ENCODE results near the gene SNAPC2.

SNAPC2 gene

GRCh38 chr19:7912697-7913564 is 7.2 kb upstream of the SNAPC2 start:
- H4K8ac ChIP-seq (ENCODE audit: low read length) = no peak overlapping the region

GRCh38 chr19:7913652-7914051 is 6.5 kb upstream of the SNAPC2 start:
- no peak overlapping the region for H2AK5ac ChIP-seq (ENCODE audit: low read length, severe bottlenecking)
- no peak overlapping the region for H4K91ac ChIP-seq (ENCODE audit: low read length)
- DNase-seq = no peak
- peaks cover 21 to 28% of the 10 kb centered on the region in 2 experiments for H3K27me3 ChIP-seq (ENCODE audit: control insufficient read depth in 1 of 2, insufficient read depth in 1 of 2, low read length in 2 of 2)
- H4K8ac ChIP-seq (ENCODE audit: low read length) = no peak overlapping the region
- no peak overlapping the region for H2BK5ac ChIP-seq (ENCODE audit: low read depth, low read length, poor library complexity, severe bottlenecking)
- peak overlapping the region in 1 of 2 experiments; percentile 3 for H3K4me3 ChIP-seq (ENCODE audit: insufficient read depth in 1 of 2, low read depth in 1 of 2, low read length in 2 of 2)
- peaks cover 25% of the 10 kb centered on the region for H3K79me1 ChIP-seq (replicated peaks; ENCODE audit: low read length, poor library complexity, severe bottlenecking)
- H2AFZ ChIP-seq (ENCODE audit: low read depth, low read length) = no peak overlapping the region
- no peak overlapping the region for H3K27ac ChIP-seq (ENCODE audit: low read length, poor library complexity, severe bottlenecking)
- H3K23ac ChIP-seq (ENCODE audit: low read length in 2 of 2) = no peak overlapping the region
- H3K9ac ChIP-seq (ENCODE audit: low read length) = no peak overlapping the region
- H3K9me3 ChIP-seq (ENCODE audit: control insufficient read depth, low read length) = no peaks in the 10 kb centered on the region
- no peak overlapping the region for H2BK15ac ChIP-seq (ENCODE audit: low read depth, poor library complexity, severe bottlenecking)
- no peak overlapping the region for H3K4ac ChIP-seq (ENCODE audit: low read depth in 1 of 2, low read length in 2 of 2)
- 93% methylated on average over 9 of the region's 10 CpGs for WGBS
- peaks cover 30% of the 10 kb centered on the region for H3K4me1 ChIP-seq (ENCODE audit: control insufficient read depth, insufficient read depth, low read depth, low read length)
- H3K18ac ChIP-seq (ENCODE audit: low read depth in 1 of 2, low read length in 2 of 2) = no peak overlapping the region
- H3K4me2 ChIP-seq (ENCODE audit: low read length, poor library complexity, severe bottlenecking) = no peak overlapping the region
- H2BK12ac ChIP-seq (ENCODE audit: low read length in 2 of 2) = no peak overlapping the region
- H3K36me3 ChIP-seq (ENCODE audit: control insufficient read depth in 1 of 2, insufficient read depth in 2 of 2, low read depth in 1 of 2, low read length in 2 of 2) = peaks cover 31 to 62% of the 10 kb centered on the region in 2 experiments
- no peak overlapping the region for H3K14ac ChIP-seq (ENCODE audit: low read length in 2 of 2)
- H2BK120ac ChIP-seq (ENCODE audit: low read depth, low read length) = no peak overlapping the region

More at GRCh38 chr19:7912697-7913564, 7.2 kb upstream of the SNAPC2 start:
- H3K4me1 ChIP-seq (ENCODE audit: control insufficient read depth, insufficient read depth, low read depth, low read length) = peaks cover 33% of the 10 kb centered on the region
- H3K18ac ChIP-seq (ENCODE audit: low read depth in 1 of 2, low read length in 2 of 2) = no peak overlapping the region
- H2BK12ac ChIP-seq (ENCODE audit: low read length in 2 of 2) = no peak overlapping the region
- H3K4me2 ChIP-seq (ENCODE audit: low read length, poor library complexity, severe bottlenecking) = no peak overlapping the region
- no peak overlapping the region for H2BK120ac ChIP-seq (ENCODE audit: low read depth, low read length)
- H3K9ac ChIP-seq (ENCODE audit: low read length) = no peak overlapping the region
- H3K36me3 ChIP-seq (ENCODE audit: control insufficient read depth in 1 of 2, insufficient read depth in 2 of 2, low read depth in 1 of 2, low read length in 2 of 2) = peaks cover 31 to 68% of the 10 kb centered on the region in 2 experiments
- H3K79me1 ChIP-seq (replicated peaks; ENCODE audit: low read length, poor library complexity, severe bottlenecking) = peaks cover 26% of the 10 kb centered on the region
- no peak overlapping the region for H2AK5ac ChIP-seq (ENCODE audit: low read length, severe bottlenecking)
- H3K14ac ChIP-seq (ENCODE audit: low read length in 2 of 2) = no peak overlapping the region
- H3K9me3 ChIP-seq (ENCODE audit: control insufficient read depth, low read length) = no peaks in the 10 kb centered on the region
- H3K4me3 ChIP-seq (ENCODE audit: insufficient read depth in 1 of 2, low read depth in 1 of 2, low read length in 2 of 2) = peak overlapping the region in 1 of 2 experiments; percentile 3
- no peak overlapping the region for H3K23ac ChIP-seq (ENCODE audit: low read length in 2 of 2)
- no peak overlapping the region for H3K4ac ChIP-seq (ENCODE audit: low read depth in 1 of 2, low read length in 2 of 2)
- H3K27ac ChIP-seq (ENCODE audit: low read length, poor library complexity, severe bottlenecking) = no peak overlapping the region
- peaks cover 21 to 23% of the 10 kb centered on the region in 2 experiments for H3K27me3 ChIP-seq (ENCODE audit: control insufficient read depth in 1 of 2, insufficient read depth in 1 of 2, low read length in 2 of 2)
- DNase-seq = no peak
- H2AFZ ChIP-seq (ENCODE audit: low read depth, low read length) = no peak overlapping the region
- no peak overlapping the region for H4K91ac ChIP-seq (ENCODE audit: low read length)
- no peak overlapping the region for H2BK15ac ChIP-seq (ENCODE audit: low read depth, poor library complexity, severe bottlenecking)
- no peak overlapping the region for H2BK5ac ChIP-seq (ENCODE audit: low read depth, low read length, poor library complexity, severe bottlenecking)
- WGBS = 95% methylated on average over 30 of the region's 39 CpGs

- Histone ChIP-seq H2BK5ac (ENCODE audit: low read depth, low read length, poor library complexity, severe bottlenecking) (no peak overlapping the region), H4K8ac (ENCODE audit: low read length) (no peak overlapping the region), H3K36me3 (ENCODE audit: control insufficient read depth in 1 of 2, insufficient read depth in 2 of 2, low read depth in 1 of 2, low read length in 2 of 2) (peaks cover 31 to 57% of the 10 kb centered on the region in 2 experiments), H2BK12ac (ENCODE audit: low read length in 2 of 2) (no peak overlapping the region), H3K4me2 (ENCODE audit: low read length, poor library complexity, severe bottlenecking) (no peak overlapping the region), H3K4ac (ENCODE audit: low read depth in 1 of 2, low read length in 2 of 2) (no peak overlapping the region), H3K4me3 (ENCODE audit: insufficient read depth in 1 of 2, low read depth in 1 of 2, low read length in 2 of 2) (no peak overlapping the region), H3K79me1 (replicated peaks; ENCODE audit: low read length, poor library complexity, severe bottlenecking) (peaks cover 22% of the 10 kb centered on the region), H3K9ac (ENCODE audit: low read length) (no peak overlapping the region), H2AFZ (ENCODE audit: low read depth, low read length) (no peak overlapping the region), H3K23ac (ENCODE audit: low read length in 2 of 2) (no peak overlapping the region), H3K18ac (ENCODE audit: low read depth in 1 of 2, low read length in 2 of 2) (no peak overlapping the region), H3K27ac (ENCODE audit: low read length, poor library complexity, severe bottlenecking) (no peak overlapping the region), H3K27me3 (ENCODE audit: control insufficient read depth in 1 of 2, insufficient read depth in 1 of 2, low read length in 2 of 2) (peaks cover 21 to 31% of the 10 kb centered on the region in 2 experiments), H3K4me1 (ENCODE audit: control insufficient read depth, insufficient read depth, low read depth, low read length) (peaks cover 26% of the 10 kb centered on the region), H2BK15ac (ENCODE audit: low read depth, poor library complexity, severe bottlenecking) (no peak overlapping the region), H3K14ac (ENCODE audit: low read length in 2 of 2) (no peak overlapping the region), H3K9me3 (ENCODE audit: control insufficient read depth, low read length) (no peaks in the 10 kb centered on the region), H2AK5ac (ENCODE audit: low read length, severe bottlenecking) (no peak overlapping the region), H4K91ac (ENCODE audit: low read length) (no peak overlapping the region), H2BK120ac (ENCODE audit: low read depth, low read length) (no peak overlapping the region)
- 89% methylated on average over 6 of the region's 12 CpGs for WGBS
- DNase-seq = no peak
Measured at GRCh38 chr19:7914099-7914498, 6.0 kb upstream of the SNAPC2 start.

GRCh38 chr19:7914598-7915045 is 5.5 kb upstream of the SNAPC2 start, which contains the start of gene TGFBR3L:
Gene TGFBR3L, plus strand, starts transcription at chr19:7914830.
- H2AK5ac ChIP-seq (ENCODE audit: low read length, severe bottlenecking) = no peak within 1 kb of the TSS
- no peak within 1 kb of the TSS for H2BK12ac ChIP-seq (ENCODE audit: low read length in 2 of 2)
- peaks cover 21 to 31% of the 10 kb centered on the region in 2 experiments for H3K27me3 ChIP-seq (ENCODE audit: control insufficient read depth in 1 of 2, insufficient read depth in 1 of 2, low read length in 2 of 2)
- H3K14ac ChIP-seq (ENCODE audit: low read length in 2 of 2) = no peak within 1 kb of the TSS
- H3K9me3 ChIP-seq (ENCODE audit: control insufficient read depth, low read length) = no peaks in the 10 kb centered on the region
- H3K23ac ChIP-seq (ENCODE audit: low read length in 2 of 2) = peak within 1 kb of the TSS in 1 of 2 experiments; percentile 57
- no peak within 1 kb of the TSS for H3K18ac ChIP-seq (ENCODE audit: low read depth in 1 of 2, low read length in 2 of 2)
- H4K91ac ChIP-seq (ENCODE audit: low read length) = no peak within 1 kb of the TSS
- H3K4ac ChIP-seq (ENCODE audit: low read depth in 1 of 2, low read length in 2 of 2) = no peak within 1 kb of the TSS
- H3K27ac ChIP-seq (ENCODE audit: low read length, poor library complexity, severe bottlenecking) = no peak within 1 kb of the TSS
- H3K4me1 ChIP-seq (ENCODE audit: control insufficient read depth, insufficient read depth, low read depth, low read length) = peaks cover 26% of the 10 kb centered on the region
- H2BK15ac ChIP-seq (ENCODE audit: low read depth, poor library complexity, severe bottlenecking) = peak within 1 kb of the TSS; percentile 60
- H2BK120ac ChIP-seq (ENCODE audit: low read depth, low read length) = no peak within 1 kb of the TSS
- H3K79me1 ChIP-seq (replicated peaks; ENCODE audit: low read length, poor library complexity, severe bottlenecking) = peaks cover 17% of the 10 kb centered on the region
- H3K4me3 ChIP-seq (ENCODE audit: insufficient read depth in 1 of 2, low read depth in 1 of 2, low read length in 2 of 2) = no peak within 1 kb of the TSS
- peaks cover 28 to 52% of the 10 kb centered on the region in 2 experiments for H3K36me3 ChIP-seq (ENCODE audit: control insufficient read depth in 1 of 2, insufficient read depth in 2 of 2, low read depth in 1 of 2, low read length in 2 of 2)
- no peak within 1 kb of the TSS for H2AFZ ChIP-seq (ENCODE audit: low read depth, low read length)
- no peak within 1 kb of the TSS for H3K4me2 ChIP-seq (ENCODE audit: low read length, poor library complexity, severe bottlenecking)
- no peak for DNase-seq
- WGBS = 93% methylated on average over 11 of the region's 12 CpGs
- H4K8ac ChIP-seq (ENCODE audit: low read length) = peak within 1 kb of the TSS; percentile 24
- no peak within 1 kb of the TSS for H2BK5ac ChIP-seq (ENCODE audit: low read depth, low read length, poor library complexity, severe bottlenecking)
- H3K9ac ChIP-seq (ENCODE audit: low read length) = no peak within 1 kb of the TSS
